GM19240 (cell line): Measurements from ENCODE around the gene SEPTIN8.

Source experiments
- DNase-seq: peaks from one replicate; pipeline ENCODE4 v3.0.0; 2011; ENCODE audit warnings: low spot score; ENCODE audit not compliant: insufficient read length

Gene SEPTIN8

GRCh38 chr5:132777209-132778069 lies at the start of gene SEPTIN8:
Gene SEPTIN8 (minus strand): TSS chr5:132777239. CDS start chr5:132777137, 102 bp downstream.
- peak; percentile 56 for DNase-seq

GRCh38 chr5:132826424-132827082 lies 49.5 kb upstream of the SEPTIN8 start:
- no peak for DNase-seq

- DNase-seq, result no peak
Observed at GRCh38 chr5:132825834-132826391, 48.9 kb upstream of the SEPTIN8 start.

GRCh38 chr5:132825033-132825833 lies 48.2 kb upstream of the SEPTIN8 start:
- no peak for DNase-seq

- no peak for DNase-seq
Observed at GRCh38 chr5:132824426-132824825, 47.4 kb upstream of the SEPTIN8 start.

- no peak for DNase-seq
Observed at GRCh38 chr5:132823481-132824050, 46.5 kb upstream of the SEPTIN8 start.

GRCh38 chr5:132822650-132823480 lies 45.8 kb upstream of the SEPTIN8 start:
- no peak for DNase-seq

- no peak for DNase-seq
Observed at GRCh38 chr5:132821791-132822190, 44.8 kb upstream of the SEPTIN8 start.

GRCh38 chr5:132821350-132821749 lies 44.3 kb upstream of the SEPTIN8 start:
- DNase-seq, result no peak

GRCh38 chr5:132820162-132820754 lies 43.2 kb upstream of the SEPTIN8 start:
- DNase-seq, result peak; percentile 96

GRCh38 chr5:132819468-132819867 lies 42.4 kb upstream of the SEPTIN8 start:
- DNase-seq, result no peak

GRCh38 chr5:132817011-132817410 lies 40.0 kb upstream of the SEPTIN8 start:
- DNase-seq, result no peak

GRCh38 chr5:132816554-132816953 lies 39.5 kb upstream of the SEPTIN8 start:
- no peak for DNase-seq

GRCh38 chr5:132816083-132816482 lies 39.0 kb upstream of the SEPTIN8 start:
- DNase-seq, result no peak

- DNase-seq, result no peak
Observed at GRCh38 chr5:132815454-132815853, 38.4 kb upstream of the SEPTIN8 start.

- DNase-seq, result no peak
Observed at GRCh38 chr5:132814503-132815294, 37.7 kb upstream of the SEPTIN8 start.

- DNase-seq, result no peak
Observed at GRCh38 chr5:132813599-132814502, 36.8 kb upstream of the SEPTIN8 start.
